ENCODE results near the gene CNOT9.

Gene CNOT9

DNA sequence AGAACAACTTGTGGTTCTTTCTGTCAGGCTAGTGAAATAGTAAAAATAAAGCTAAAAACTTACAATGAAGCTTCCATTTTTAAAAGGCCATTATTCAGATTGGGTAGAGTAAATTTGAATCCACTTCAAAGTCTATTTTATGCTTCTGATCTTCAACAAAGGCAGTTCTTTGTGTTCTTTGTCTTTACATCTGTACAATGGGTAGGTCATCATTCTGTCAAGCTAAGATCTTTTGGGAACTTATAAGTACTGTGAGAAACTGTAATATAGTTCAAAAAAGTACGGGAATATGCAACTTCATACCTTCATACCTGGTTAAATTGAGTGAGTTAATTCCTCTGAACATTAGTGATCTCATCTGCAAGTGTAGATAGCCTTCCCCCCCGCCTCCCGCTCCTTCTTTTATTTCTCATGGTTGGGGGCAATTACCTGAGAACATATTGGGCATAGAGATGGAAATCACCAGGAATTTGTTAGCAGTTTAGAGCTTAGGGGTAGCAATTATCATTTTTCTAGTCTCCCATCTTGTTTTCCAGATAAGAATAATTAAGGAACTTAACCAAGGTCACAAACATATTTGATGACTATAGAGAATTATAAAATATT lies 9.7 kb downstream of the CNOT9 start:
- DNase-seq = no peak

DNA sequence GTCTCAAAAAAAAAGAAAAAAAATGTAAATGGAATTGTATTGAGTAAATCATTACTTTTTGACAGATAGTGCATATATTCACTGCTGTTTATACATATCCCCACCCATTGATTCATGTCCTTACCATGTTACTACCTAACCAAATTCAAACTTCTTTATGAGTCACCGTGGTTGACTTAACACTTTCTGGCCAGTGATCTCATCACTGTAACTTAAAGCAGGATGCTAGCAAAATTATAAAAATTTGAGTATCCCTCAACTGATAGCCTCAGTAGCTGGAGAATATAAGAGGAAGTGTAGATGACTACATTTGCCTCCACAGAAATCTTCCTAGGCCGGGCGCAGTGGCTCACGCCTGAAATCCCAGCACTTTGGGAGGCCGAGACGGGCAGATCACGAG lies 13.4 kb downstream of the CNOT9 start:
- DNase-seq = no peak

DNA sequence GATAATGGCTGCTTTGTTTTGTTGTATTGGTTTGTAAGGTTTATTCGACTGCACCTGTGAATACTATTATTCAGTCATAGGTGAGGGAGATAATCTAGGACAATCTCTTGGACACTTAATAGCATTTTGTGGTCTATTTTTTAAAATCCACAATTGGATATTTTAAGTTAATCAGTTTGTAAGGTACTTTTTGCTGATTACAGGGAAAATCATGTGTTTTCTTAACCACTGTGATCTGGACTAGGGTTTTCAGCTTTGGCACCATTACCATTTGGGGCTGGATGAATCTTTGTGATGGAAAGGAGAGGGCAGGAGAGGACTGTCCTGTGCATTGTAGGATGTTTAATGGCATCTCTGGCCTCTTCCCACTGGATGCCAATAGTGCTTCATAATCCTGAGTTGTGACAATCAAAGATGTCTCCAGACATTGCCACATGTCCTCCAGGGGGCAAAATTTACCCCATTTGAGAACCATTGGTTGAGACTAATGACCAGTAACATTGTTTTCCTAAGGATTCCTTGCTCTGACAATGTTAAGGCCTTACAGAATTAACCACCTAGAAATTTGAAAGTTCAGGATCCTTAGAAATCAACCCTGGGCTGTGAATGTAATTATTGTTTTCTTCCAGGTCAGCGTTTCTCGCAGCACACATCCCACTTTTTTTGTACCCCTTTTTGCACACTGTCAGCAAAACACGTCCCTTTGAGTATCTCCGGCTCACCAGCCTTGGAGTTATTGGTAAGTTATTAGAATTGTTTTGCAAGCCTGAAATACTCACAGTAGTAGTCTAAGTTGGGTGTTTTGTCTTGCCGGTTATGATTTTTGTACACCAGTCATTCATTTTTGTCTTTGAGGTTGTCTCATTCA lies 15.6 kb downstream of the CNOT9 start:
- DNase-seq = no peak

DNA sequence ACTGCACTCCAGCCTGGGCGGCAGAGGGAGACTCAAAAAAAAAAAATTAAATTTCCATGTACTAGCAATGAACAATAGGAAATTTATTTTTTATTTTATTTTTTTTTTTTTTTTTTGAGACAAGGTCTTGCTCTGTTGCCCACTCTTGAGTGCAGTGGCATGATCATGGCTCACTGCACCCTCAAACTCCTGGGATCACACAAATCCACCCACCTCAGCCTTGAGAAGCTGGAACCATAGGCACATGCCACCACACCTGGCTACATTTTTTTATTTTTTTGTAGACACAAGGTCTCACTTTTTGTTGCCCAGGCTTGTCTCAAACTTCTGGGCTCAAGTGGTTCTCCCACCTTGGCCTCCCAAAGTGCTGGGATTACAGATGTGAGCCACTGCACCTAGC lies 16.9 kb downstream of the CNOT9 start:
- DNase-seq = no peak

GRCh38 chr2:218605432-218605831 lies 36.8 kb downstream of the CNOT9 start:
- no peak for DNase-seq

- no peak for DNase-seq
Measured at GRCh38 chr2:218607436-218608115, 38.9 kb downstream of the CNOT9 start, which contains the start of gene PLCD4. Gene PLCD4 (plus strand): TSS chr2:218607899. CDS start chr2:218615740, 7,841 bp downstream.

GRCh38 chr2:218615868-218616315 lies 47.3 kb downstream of the CNOT9 start:
- DNase-seq = no peak

- no peak for DNase-seq
Measured at GRCh38 chr2:218618102-218618860, 49.6 kb downstream of the CNOT9 start.

GRCh38 chr2:218621007-218621406 lies 52.4 kb downstream of the CNOT9 start:
- DNase-seq = no peak

DNA sequence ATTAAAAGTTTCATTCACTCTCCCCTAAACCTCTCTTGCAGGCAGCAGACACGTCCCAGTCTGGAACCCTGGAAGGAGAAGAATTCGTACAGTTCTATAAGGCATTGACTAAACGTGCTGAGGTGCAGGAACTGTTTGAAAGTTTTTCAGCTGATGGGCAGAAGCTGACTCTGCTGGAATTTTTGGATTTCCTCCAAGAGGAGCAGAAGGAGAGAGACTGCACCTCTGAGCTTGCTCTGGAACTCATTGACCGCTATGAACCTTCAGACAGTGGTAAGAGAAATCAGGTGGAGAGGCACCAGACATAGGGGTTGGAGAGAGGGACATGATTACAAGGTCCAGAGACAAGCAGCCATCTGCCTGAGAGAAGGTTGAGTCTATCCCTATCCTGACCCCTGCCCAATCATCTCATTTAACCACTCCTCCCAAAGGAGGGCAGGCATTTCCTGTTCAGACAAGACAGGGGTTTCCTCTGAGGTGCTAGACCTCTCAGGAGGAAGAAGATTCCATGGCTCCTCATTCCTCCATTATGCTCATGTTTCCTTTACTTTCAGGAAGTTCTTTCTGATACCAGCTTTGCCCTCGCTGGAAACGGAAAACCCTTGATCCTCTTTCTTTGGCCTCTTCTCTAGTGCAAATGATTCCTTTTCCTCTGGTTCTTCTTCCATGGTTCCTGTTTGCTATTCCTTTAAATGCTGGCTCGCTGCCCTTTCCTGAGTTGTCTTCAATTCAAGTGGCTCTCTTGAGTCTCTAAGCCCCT lies 54.1 kb downstream of the CNOT9 start:
- DNase-seq = no peak

- DNase-seq = no peak
Measured at GRCh38 chr2:218623366-218623705, 54.7 kb downstream of the CNOT9 start.

- DNase-seq = no peak
Measured at GRCh38 chr2:218626369-218626768, 57.7 kb downstream of the CNOT9 start.

DNA sequence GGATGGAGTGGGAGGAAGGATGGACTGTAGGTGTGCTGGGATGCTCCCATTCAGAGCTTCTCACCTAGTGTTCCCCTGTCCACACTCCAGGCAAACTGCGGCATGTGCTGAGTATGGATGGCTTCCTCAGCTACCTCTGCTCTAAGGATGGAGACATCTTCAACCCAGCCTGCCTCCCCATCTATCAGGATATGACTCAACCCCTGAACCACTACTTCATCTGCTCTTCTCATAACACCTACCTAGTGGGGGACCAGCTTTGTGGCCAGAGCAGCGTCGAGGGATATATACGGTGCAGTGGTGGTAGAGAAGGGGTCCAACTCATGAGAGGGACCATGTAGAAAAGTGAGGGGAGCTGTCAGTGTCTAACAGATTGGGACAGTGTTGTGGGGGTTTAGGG lies 59.3 kb downstream of the CNOT9 start:
- no peak for DNase-seq

- DNase-seq = no peak
Measured at GRCh38 chr2:218631837-218632236, 63.2 kb downstream of the CNOT9 start.

DNA sequence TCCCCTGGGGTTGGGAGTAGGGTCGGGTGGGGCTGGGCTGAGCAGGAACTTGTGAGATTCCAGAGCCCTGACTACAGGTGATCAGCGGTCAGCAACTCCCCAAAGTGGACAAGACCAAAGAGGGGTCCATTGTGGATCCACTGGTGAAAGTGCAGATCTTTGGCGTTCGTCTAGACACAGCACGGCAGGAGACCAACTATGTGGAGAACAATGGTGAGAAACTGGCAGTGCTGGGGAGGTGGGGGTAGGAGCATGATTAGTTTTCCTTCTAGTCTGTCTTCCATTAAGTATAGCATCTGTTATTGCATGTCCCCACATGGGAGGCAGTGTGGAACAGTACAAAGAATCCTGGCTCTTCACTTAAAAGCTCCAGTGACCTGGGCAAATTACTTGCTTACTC lies 67.1 kb downstream of the CNOT9 start:
- no peak for DNase-seq

DNA sequence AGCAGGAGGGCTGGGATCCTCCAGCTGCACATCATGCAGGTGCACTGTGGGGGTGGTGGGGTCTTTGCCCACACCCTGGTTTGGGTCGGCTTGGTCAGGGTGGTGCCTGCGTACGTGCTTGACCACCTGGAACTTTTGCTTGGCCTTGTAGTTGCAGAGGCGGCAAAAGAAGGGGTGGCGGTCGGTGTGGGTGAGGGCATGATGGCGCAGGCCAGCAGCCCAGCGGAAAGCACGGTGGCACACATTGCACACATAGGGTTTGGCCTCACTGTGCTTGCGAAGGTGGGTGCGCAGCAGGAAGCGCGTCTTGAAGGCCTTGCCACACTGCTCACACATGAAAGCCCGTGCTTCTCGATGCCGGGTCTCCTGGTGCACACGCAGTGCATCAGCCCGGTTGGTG lies 69.7 kb downstream of the CNOT9 start:
- no peak for DNase-seq

DNA sequence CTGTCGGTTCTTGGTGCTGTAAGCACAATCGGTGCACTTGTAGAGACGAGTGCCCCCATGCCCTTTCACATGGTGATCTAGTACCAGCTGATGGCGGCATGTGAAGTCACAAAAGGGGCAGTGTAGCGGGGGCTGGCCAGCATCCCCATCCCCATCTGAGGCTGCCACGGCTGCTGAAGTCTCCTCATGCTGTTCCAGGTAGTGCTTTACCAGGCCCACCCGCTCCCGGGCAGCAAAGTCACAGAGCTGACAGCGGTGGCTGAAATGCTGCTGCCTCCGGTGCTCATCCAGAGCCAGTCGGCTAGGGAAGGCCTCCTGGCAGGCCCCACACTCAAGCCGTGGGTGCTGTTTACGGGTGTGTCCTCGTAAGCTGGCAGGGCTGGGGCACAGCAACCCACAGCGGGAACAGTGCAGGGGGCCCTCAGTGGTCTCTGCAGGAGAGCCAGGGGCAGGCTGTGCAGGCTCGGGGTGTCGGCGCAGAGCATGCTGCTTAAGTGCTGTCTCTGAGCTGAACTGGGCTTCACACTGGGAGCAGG lies 73.5 kb downstream of the CNOT9 start:
- no peak for DNase-seq

- no peak for DNase-seq
Measured at GRCh38 chr2:218642786-218643185, 74.1 kb downstream of the CNOT9 start.

GRCh38 chr2:218643751-218644310 lies 75.2 kb downstream of the CNOT9 start:
- DNase-seq = no peak

- DNase-seq = no peak
Measured at GRCh38 chr2:218644721-218645120, 76.1 kb downstream of the CNOT9 start.

DNA sequence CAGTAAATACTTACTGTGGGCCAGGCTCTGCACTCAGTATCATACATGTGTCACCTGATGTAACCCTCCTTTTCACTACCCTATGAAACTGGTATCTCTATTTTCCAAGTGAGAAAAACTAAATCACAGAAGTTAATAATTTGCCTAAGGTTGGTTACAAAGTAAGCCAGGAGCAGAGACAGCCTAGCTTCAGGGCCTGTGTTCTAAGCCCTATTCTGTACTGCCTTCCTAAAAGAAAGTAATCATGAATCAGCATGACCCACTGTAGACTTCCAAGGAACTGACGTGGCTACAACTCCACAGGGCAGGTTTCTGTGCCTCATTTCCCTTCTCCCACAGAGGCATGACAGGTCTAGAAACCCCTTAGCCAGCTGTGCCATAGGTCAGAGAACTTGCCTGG lies 76.5 kb downstream of the CNOT9 start:
- no peak for DNase-seq

Measured in activated CD4-positive, alpha-beta T cell treated with anti-CD3 and anti-CD28 coated beads, Interleukin-2, amount 50 U/mL, for 1 hour (primary cell).